OCI-LY7 (cell line): ENCODE data around the gene TMEM151A. TPM values are rescaled to one million over a fixed set of nuclear protein-coding genes. Genes with fewer than 3 reads are reported as not detected.
A peak's percentile ranks its signal among the peaks of the same experiment; 100 is the strongest.

Experiments
- BruUV-seq: library from RNA; stranded (reverse); fragments of 400-500 nt; replicated peaks from 2 replicates; lab custom pipeline; 2021; lab: Mats Ljungman, UMichigan
- CTCF ChIA-PET: fragments of 300-600 bp; sonication (Branson Sonifier 250); formaldehyde crosslinking; loops from one replicate; lab custom pipeline; 2022; ENCODE audit warnings: antibody characterized with exemption; ENCODE audit not compliant: unreplicated experiment; lab: Charles Lee
- POLR2A ChIA-PET: fragments of 300-600 bp; sonication (Branson Sonifier 250); formaldehyde crosslinking; loops from one replicate; lab custom pipeline; 2022; ENCODE audit warnings: antibody characterized with exemption; lab: Charles Lee
- DNase-seq: peaks from one replicate; pipeline ENCODE4 v3.0.0-alpha.2; 2015; ENCODE audit warnings: low spot score
- H2AFZ ChIP-seq: fragments of 200-600 bp; sonication (generic), shearing (Covaris generic); 2 replicates; pipeline ENCODE4 v1.6.1; 2014; ENCODE audit warnings: mild to moderate bottlenecking, antibody characterized with exemption, low read length, moderate library complexity
- H3K27ac ChIP-seq: fragments of 200-600 bp; sonication (generic); 2 replicates; pipeline ENCODE4 v1.5.1; 2014; ENCODE audit warnings: mixed run types, low read depth, mild to moderate bottlenecking, moderate library complexity, low read length, inconsistent platforms; ENCODE audit not compliant: poor library complexity, severe bottlenecking
- H3K36me3 ChIP-seq: fragments of 200-600 bp; sonication (generic); 2 replicates; pipeline ENCODE4 v1.6.1; 2014; ENCODE audit warnings: mild to moderate bottlenecking, antibody characterized with exemption, low read length, moderate library complexity, mixed read lengths; ENCODE audit not compliant: insufficient read depth
- H3K4me1 ChIP-seq: fragments of 200-600 bp; sonication (generic); 2 replicates; pipeline ENCODE4 v1.5.1; 2014; ENCODE audit warnings: mild to moderate bottlenecking, low read length; ENCODE audit not compliant: insufficient read depth, poor library complexity, severe bottlenecking
- H3K4me2 ChIP-seq: fragments of 200-600 bp; sonication (generic); 2 replicates; pipeline ENCODE4 v1.6.1; 2014; ENCODE audit warnings: mild to moderate bottlenecking, low read length
- H3K4me3 ChIP-seq: fragments of 200-600 bp; sonication (generic); 2 replicates; pipeline ENCODE4 v1.5.1; 2014; ENCODE audit warnings: mild to moderate bottlenecking, low read depth, low read length; ENCODE audit not compliant: poor library complexity, severe bottlenecking
- H3K79me2 ChIP-seq: fragments of 200-600 bp; sonication (generic); 2 replicates; pipeline ENCODE4 v1.6.1; 2016; ENCODE audit warnings: low read depth, mild to moderate bottlenecking, low read length, moderate library complexity, mixed read lengths; ENCODE audit not compliant: insufficient read depth
- H3K9me2 ChIP-seq: fragments of 200-600 bp; sonication (generic); 2 replicates; pipeline ENCODE4 v1.6.1; 2016; ENCODE audit warnings: mild to moderate bottlenecking, low read length, mixed read lengths; ENCODE audit not compliant: insufficient read depth
- H3K9me3 ChIP-seq: fragments of 200-600 bp; sonication (generic); 2 replicates; pipeline ENCODE4 v1.6.1; 2014; ENCODE audit warnings: mild to moderate bottlenecking, mixed run types, low read length, mixed read lengths
- H4K20me1 ChIP-seq: fragments of 200-600 bp; sonication (generic); 2 replicates; pipeline ENCODE4 v1.6.1; 2014; ENCODE audit warnings: mild to moderate bottlenecking, antibody characterized with exemption, low read length, moderate library complexity, mixed read lengths; ENCODE audit not compliant: insufficient read depth
- EZH2phosphoT487 ChIP-seq: fragments of 200-600 bp; sonication (generic); IDR thresholded peaks from 2 replicates; pipeline ENCODE4 v1.6.1; 2018; ENCODE audit warnings: low read depth, borderline replicate concordance, mild to moderate bottlenecking, mixed run types, antibody characterized with exemption, low read length, moderate library complexity, mixed read lengths
- intact Hi-C: fragments of 100-400 bp; cut with micrococcal nuclease; formaldehyde crosslinking; loops from one replicate; pipeline ENCODE4 v1.10.0; 2022; ENCODE audit not compliant: unreplicated experiment
- total RNA-seq, 2 experiments: library from RNA; depleted of rRNA in 1 of 2; stranded (reverse); fragments of >200 nt in 1 of 2; shearing (Covaris generic) in 1 of 2; gene quantifications; 2 replicates each; pipeline ENCODE4 v1.2.3, GENCODE V29; 2014 to 2022
- TF ChIP-seq, protein P1 (sequence below): fragments of 200-600 bp; sonication (generic); conservative IDR thresholded peaks from 2 replicates; pipeline ENCODE4 v1.5.1; 2014; ENCODE audit warnings: mild to moderate bottlenecking, antibody characterized with exemption, low read length, moderate library complexity, mixed read lengths

Gene TMEM151A
- total RNA-seq, 2 experiments from 2014 or later: not detected

DNA sequence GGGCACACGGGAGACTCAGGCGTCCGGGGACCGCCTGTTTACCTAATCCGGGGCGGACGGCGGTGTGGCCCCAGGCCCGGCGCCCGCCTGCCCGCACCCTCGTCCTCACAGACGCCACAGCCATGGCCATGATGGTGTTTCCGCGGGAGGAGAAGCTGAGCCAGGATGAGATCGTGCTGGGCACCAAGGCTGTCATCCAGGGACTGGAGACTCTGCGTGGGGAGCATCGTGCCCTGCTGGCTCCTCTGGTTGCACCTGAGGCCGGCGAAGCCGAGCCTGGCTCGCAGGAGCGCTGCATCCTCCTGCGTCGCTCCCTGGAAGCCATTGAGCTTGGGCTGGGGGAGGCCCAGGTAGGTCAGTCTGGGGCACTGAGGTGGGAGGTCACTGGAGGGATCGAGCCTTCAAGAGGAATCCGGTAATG lies 33.2 kb upstream of the TMEM151A start:
- Histone ChIP-seq H3K9me2 (no peaks in the 10 kb centered on the region), H3K27ac (peak overlapping the region; percentile 93)
- CTCF ChIA-PET: no interaction called here

DNA sequence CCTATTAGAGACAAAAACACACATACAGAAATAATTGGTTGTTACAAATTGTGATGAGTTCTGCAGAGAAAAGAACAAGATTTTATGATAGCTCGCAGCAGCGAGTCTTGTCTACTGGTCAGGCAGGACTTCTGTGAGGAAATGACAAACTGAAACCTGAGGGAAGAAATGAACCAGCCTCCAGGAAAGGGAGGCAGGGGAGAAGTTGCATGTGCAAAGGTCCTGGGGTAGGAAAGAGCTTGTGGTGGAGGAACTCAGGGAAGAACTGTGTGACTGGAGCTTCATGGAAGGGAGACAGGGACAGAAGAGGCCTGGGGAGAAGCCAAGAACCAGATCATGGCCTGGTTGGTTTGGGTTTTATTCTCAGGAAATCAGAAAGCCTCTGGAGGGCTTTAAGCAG lies 32.5 kb upstream of the TMEM151A start:
- Histone ChIP-seq H3K27ac (no peak overlapping the region), H3K36me3 (peaks cover 52% of the 10 kb centered on the region), H3K79me2 (peaks cover 18% of the 10 kb centered on the region; the same call in 1 of the 2 replicates), H2AFZ (no peak overlapping the region), H4K20me1 (no peaks in the 10 kb centered on the region; the same call in 1 of the 2 replicates), H3K4me1 (peaks cover 17% of the 10 kb centered on the region), H3K9me3 (no peaks in the 10 kb centered on the region), H3K4me2 (peak overlapping the region; percentile 86), H3K4me3 (peak overlapping the region; percentile 100), H3K9me2 (no peaks in the 10 kb centered on the region)
- POLR2A ChIA-PET: interaction anchor here (1.0 kb wide), 1 partner anchor 12 kb away, joined by 7 read pairs; no protein-coding TSS in a partner anchor
- CTCF ChIA-PET: no interaction called here
- TSS peak; percentile 73 for BruUV-seq
- TF ChIP-seq EZH2phosphoT487: no peak
- TF ChIP-seq, protein P1, sequence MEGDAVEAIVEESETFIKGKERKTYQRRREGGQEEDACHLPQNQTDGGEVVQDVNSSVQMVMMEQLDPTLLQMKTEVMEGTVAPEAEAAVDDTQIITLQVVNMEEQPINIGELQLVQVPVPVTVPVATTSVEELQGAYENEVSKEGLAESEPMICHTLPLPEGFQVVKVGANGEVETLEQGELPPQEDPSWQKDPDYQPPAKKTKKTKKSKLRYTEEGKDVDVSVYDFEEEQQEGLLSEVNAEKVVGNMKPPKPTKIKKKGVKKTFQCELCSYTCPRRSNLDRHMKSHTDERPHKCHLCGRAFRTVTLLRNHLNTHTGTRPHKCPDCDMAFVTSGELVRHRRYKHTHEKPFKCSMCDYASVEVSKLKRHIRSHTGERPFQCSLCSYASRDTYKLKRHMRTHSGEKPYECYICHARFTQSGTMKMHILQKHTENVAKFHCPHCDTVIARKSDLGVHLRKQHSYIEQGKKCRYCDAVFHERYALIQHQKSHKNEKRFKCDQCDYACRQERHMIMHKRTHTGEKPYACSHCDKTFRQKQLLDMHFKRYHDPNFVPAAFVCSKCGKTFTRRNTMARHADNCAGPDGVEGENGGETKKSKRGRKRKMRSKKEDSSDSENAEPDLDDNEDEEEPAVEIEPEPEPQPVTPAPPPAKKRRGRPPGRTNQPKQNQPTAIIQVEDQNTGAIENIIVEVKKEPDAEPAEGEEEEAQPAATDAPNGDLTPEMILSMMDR: no peak
- intact Hi-C loops: no loop called here
- DNase-seq: no peak

More for the DNA sequence above, 33.2 kb upstream of the TMEM151A start:
- Histone ChIP-seq H3K4me2 (peak overlapping the region; percentile 86), H3K9me3 (no peaks in the 10 kb centered on the region), H3K4me1 (peaks cover 17% of the 10 kb centered on the region), H2AFZ (no peak overlapping the region; the same call in 1 of the 2 replicates), H4K20me1 (no peaks in the 10 kb centered on the region; the same call in 1 of the 2 replicates), H3K36me3 (peaks cover 45% of the 10 kb centered on the region), H3K4me3 (peak overlapping the region; percentile 100), H3K79me2 (peaks cover 18% of the 10 kb centered on the region; the same call in 1 of the 2 replicates)
- DNase-seq: no peak
- POLR2A ChIA-PET: no interaction called here
- no peak for TF ChIP-seq EZH2phosphoT487
- TF ChIP-seq, protein P1: peak; percentile 47; the same call in 1 of the 2 replicates
- intact Hi-C loops: loop anchor here (1.0 kb wide), 1 partner anchor 36 kb away; no protein-coding TSS in a partner anchor
- BruUV-seq: no TSS peak

DNA sequence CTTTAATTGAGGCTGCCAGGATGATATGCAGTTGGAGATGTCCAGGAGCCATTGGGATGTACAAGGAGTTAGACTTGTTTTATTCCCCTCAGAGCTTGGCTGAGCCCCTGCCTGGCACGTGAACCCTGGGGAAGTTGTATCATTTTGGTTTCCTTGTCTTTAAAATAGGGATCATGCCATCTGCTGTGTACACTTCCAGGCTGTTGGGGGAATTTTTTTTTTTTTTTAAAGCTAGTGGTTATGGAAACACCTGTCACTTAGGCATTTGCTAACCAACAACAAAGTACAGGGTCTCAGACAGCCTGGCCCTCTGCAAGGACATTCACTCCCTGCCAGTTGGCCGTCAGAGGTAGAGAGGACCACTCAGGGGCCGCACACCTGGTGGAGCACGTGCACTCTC lies 31.7 kb upstream of the TMEM151A start:
- intact Hi-C loops: no loop called here
- ChIA-PET CTCF (no interaction called here), POLR2A (interaction anchor here (0.6 to 1.1 kb wide), 3 partner anchors 11 to 421 kb away, joined by 3 to 7 read pairs (median 6); no protein-coding TSS in a partner anchor)
- BruUV-seq: no TSS peak
- no peak for DNase-seq
- H4K20me1 ChIP-seq: no peaks in the 10 kb centered on the region; the same call in 1 of the 2 replicates
- H3K4me1 ChIP-seq: peaks cover 17% of the 10 kb centered on the region
- H3K9me3 ChIP-seq: no peaks in the 10 kb centered on the region
- H2AFZ ChIP-seq: no peak overlapping the region
- no peak overlapping the region for H3K4me2 ChIP-seq
- TF ChIP-seq, protein P1: no peak
- TF ChIP-seq EZH2phosphoT487: no peak
- H3K9me2 ChIP-seq: no peaks in the 10 kb centered on the region
- no peak overlapping the region for H3K4me3 ChIP-seq
- H3K79me2 ChIP-seq: peaks cover 18% of the 10 kb centered on the region; the same call in 1 of the 2 replicates
- H3K36me3 ChIP-seq: peaks cover 59% of the 10 kb centered on the region
- no peak overlapping the region for H3K27ac ChIP-seq
